GM19351 (cell line): Measurements from ENCODE around the gene IFIT3.

Source experiments
- ATAC-seq: cut with Tn5 transposase; IDR thresholded peaks from one replicate; pipeline ENCODE4 v1.9.1; 2021; ENCODE audit warnings: mild to moderate bottlenecking, moderate library complexity; ENCODE audit not compliant: unreplicated experiment

IFIT3 gene

GRCh38 chr10:89332123-89332633, 4.4 kb downstream of the IFIT3 start:
- ATAC-seq, result peak; percentile 44

- ATAC-seq, result no peak
These were observed 7.4 kb downstream of the IFIT3 start for GRCh38 chr10:89335226-89335625.

GRCh38 chr10:89336241-89336640, 8.4 kb downstream of the IFIT3 start:
- ATAC-seq, result no peak

- peak; percentile 31 for ATAC-seq
These were observed 9.7 kb downstream of the IFIT3 start for GRCh38 chr10:89337484-89337883.

- ATAC-seq, result no peak
These were observed 10.9 kb downstream of the IFIT3 start for GRCh38 chr10:89338713-89339112.

- no peak for ATAC-seq
These were observed 12.1 kb downstream of the IFIT3 start for GRCh38 chr10:89339875-89340274.

- no peak for ATAC-seq
These were observed 13.9 kb downstream of the IFIT3 start for GRCh38 chr10:89341649-89342048.

GRCh38 chr10:89342206-89342958, 14.6 kb downstream of the IFIT3 start:
- ATAC-seq, result no peak

GRCh38 chr10:89343089-89343767, 15.4 kb downstream of the IFIT3 start:
- ATAC-seq, result no peak

- no peak for ATAC-seq
These were observed 16.4 kb downstream of the IFIT3 start for GRCh38 chr10:89344156-89344555.

GRCh38 chr10:89345367-89346000, 17.7 kb downstream of the IFIT3 start:
- ATAC-seq, result no peak

GRCh38 chr10:89346405-89347254, 18.8 kb downstream of the IFIT3 start:
- no peak for ATAC-seq

- ATAC-seq, result no peak
These were observed 20.1 kb downstream of the IFIT3 start for GRCh38 chr10:89347701-89348457.

GRCh38 chr10:89348481-89348880, 20.7 kb downstream of the IFIT3 start:
- no peak for ATAC-seq

- no peak for ATAC-seq
These were observed 21.2 kb downstream of the IFIT3 start for GRCh38 chr10:89348975-89349374.

GRCh38 chr10:89350631-89351315, 23.0 kb downstream of the IFIT3 start:
- peak; percentile 25 for ATAC-seq

- ATAC-seq, result peak; percentile 89
These were observed 23.6 kb downstream of the IFIT3 start for GRCh38 chr10:89351412-89351779.

- ATAC-seq, result peak; percentile 51
These were observed 24.2 kb downstream of the IFIT3 start for GRCh38 chr10:89351780-89352597.

- no peak for ATAC-seq
These were observed 25.0 kb downstream of the IFIT3 start for GRCh38 chr10:89352802-89353201.
